AG09309 (cell line): Measurements from ENCODE around the gene EXOC4.
A peak's percentile ranks its signal among the peaks of the same experiment; 100 is the strongest.

ENCODE experiments used
- DNase-seq: peaks from one replicate; pipeline ENCODE4 v3.0.0-alpha.2; 2010; ENCODE audit warnings: low read depth
- H3K4me3 ChIP-seq: 2 replicates; pipeline ENCODE4 v1.5.1; 2011; ENCODE audit warnings: mild to moderate bottlenecking, low read depth, low read length, moderate library complexity; ENCODE audit not compliant: control insufficient read depth
- CTCF ChIP-seq: IDR thresholded peaks from 2 replicates; pipeline ENCODE4 v1.5.1; 2011; ENCODE audit warnings: mild to moderate bottlenecking, low read depth, low read length, inconsistent platforms; ENCODE audit not compliant: insufficient read depth, control insufficient read depth; ENCODE audit errors: missing control alignments

The EXOC4 gene

DNA sequence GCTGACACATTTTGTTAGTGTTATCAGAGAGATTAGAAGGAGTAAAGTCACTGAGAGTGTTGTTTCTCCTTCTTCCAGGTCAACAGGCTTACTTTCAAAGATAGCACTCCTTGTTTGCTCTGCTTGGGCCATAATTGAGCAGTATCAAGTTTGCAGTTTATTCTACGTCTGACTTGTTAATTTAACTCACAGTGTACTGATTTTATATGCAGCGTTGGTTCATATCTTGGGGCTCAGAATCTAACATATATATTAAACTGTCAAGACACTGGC lies 430.2 kb downstream of the EXOC4 start:
- H3K4me3 ChIP-seq: no peak overlapping the region
- DNase-seq: no peak
- TF ChIP-seq CTCF: no peak

DNA sequence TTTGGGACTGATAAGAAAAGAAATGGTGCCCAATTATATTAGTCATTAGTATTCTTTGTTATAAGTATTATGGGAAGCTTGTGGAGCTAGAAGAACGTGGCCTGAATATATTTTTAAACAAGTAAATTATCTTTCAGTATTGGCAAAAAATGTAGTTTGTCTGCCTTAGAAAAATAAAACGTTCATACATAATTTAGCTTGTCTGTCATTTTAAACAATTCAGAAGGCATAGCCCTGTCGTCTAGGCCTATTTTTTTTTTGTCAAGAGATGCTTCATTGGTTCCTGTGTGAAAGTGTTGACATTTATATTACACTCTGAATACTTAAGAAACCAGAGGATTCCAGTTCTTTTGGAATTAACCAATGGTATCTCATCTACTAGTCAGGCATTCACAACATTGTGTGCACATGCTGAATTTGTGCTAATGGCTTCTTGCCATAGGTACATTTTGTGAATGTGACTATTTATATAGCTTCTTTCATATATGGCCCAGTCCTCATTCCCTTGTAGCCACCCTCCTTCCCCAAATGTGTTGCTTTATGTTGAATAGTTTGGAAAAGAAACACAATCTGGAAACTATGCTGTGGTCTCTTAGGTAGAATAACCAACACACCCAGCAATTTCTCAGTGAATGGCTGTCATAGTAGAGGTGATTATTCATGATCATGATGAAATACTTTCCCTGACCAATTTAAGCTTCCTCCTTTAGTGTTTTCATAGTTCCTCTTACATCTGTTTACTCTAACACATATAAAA lies 435.8 kb downstream of the EXOC4 start:
- no peak for TF ChIP-seq CTCF
- H3K4me3 ChIP-seq: no peak overlapping the region
- DNase-seq: peak; percentile 41

GRCh38 chr7:133690740-133691139 lies 437.9 kb downstream of the EXOC4 start:
- no peak for TF ChIP-seq CTCF
- no peak overlapping the region for H3K4me3 ChIP-seq

DNA sequence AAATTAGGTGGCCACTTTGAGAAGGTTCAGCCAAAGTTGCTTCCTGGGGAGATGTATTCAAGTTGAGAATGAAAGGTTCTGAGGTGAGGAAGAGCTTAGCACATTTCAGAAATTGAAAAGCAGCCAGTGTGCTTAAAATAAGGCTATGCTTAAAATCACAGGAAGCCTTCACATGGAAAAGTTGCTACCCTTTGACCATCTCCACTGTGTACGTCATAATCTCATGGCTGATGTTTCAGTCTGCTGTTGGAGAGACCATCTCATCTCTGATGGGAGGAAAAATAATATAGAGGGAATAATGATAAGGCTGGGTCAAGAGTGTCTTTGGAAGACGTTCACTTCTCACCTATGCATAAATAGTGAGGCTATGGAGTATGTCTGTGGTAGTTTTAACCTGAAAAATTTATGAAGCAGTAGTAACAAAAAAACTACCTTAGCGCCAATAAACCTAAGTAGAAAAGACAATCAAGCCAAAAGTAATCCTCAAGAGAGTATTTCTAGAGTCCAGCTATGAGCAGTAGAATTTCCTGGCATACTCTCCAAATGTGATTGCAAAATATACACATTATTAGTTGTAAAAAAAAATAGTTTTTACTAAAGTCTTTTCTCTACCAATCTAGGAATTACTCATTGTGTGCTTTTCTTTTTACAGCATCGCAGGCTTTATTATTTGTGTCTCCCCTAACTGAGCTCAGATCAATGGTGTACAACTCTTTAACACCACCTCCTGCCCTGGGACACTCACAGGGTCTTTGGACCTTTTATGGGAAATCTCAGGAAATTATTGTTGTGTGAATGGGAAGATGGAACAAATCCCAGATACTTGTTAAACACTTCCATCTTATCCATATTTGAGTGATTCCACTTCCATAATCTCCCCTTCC lies 439.1 kb downstream of the EXOC4 start:
- H3K4me3 ChIP-seq: no peak overlapping the region
- DNase-seq: no peak
- no peak for TF ChIP-seq CTCF

More at GRCh38 chr7:133690740-133691139, 437.9 kb downstream of the EXOC4 start:
- no peak for DNase-seq

GRCh38 chr7:133693281-133693680 lies 440.4 kb downstream of the EXOC4 start:
- no peak for TF ChIP-seq CTCF
- H3K4me3 ChIP-seq: no peak overlapping the region
- no peak for DNase-seq

DNA sequence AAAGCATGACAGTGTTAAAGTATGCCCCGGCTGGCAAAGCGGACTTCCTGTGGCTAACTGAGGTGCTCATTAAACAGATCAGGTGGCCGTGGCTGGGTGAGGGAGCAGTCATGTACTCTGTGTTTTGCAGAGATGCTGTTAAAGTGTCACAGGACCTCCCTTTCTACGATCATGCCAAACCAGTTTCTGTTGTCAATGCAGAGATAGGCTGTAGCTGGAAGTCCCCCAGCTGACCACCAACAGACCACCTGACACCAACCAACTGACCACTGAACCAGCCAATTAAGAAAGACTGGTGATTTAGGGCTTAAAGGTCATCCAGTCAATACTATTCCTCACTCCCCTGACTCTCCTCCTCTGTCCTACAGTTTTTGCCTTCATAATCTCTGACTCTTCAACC lies 443.2 kb downstream of the EXOC4 start:
- H3K4me3 ChIP-seq: no peak overlapping the region
- DNase-seq: no peak
- no peak for TF ChIP-seq CTCF
